ENCODE results near the gene RSRP1. TPM values are rescaled to one million over a fixed set of nuclear protein-coding genes. Genes with fewer than 3 reads are reported as not detected.

Gene RSRP1
- total RNA-seq, 1 donor from 2014 or later: 41.4 TPM

GRCh38 chr1:25201006-25201405 lies 46.2 kb downstream of the RSRP1 start:
- no peak for ATAC-seq
- intact Hi-C loops (cut with DNase I): loop anchor here (10.0 kb wide), 1 partner anchor 96 kb away; no protein-coding TSS in a partner anchor

GRCh38 chr1:25199819-25200620 lies 47.2 kb downstream of the RSRP1 start:
- ATAC-seq (peak; percentile 30), DNase-seq (ENCODE audit: missing footprints) (no peak)
- intact Hi-C loops (cut with DNase I): loop anchor here (10.0 kb wide), 1 partner anchor 95 kb away; no protein-coding TSS in a partner anchor

More at GRCh38 chr1:25201006-25201405, 46.2 kb downstream of the RSRP1 start:
- DNase-seq (ENCODE audit: missing footprints): no peak

GRCh38 chr1:25198663-25199252 lies 48.5 kb downstream of the RSRP1 start:
- DNase-seq (ENCODE audit: missing footprints): peak; percentile 77
- intact Hi-C loops (cut with DNase I): no loop called here

GRCh38 chr1:25197982-25198662 lies 49.1 kb downstream of the RSRP1 start:
- ATAC-seq (no peak), DNase-seq (ENCODE audit: missing footprints) (no peak)
- intact Hi-C loops (cut with DNase I): no loop called here

More at GRCh38 chr1:25198663-25199252, 48.5 kb downstream of the RSRP1 start:
- peak; percentile 70 for ATAC-seq

- intact Hi-C loops (cut with DNase I): no loop called here
- ATAC-seq (no peak), DNase-seq (ENCODE audit: missing footprints) (no peak)
Observed at GRCh38 chr1:25197235-25197975, 49.8 kb downstream of the RSRP1 start.

GRCh38 chr1:25196830-25197229 lies 50.4 kb downstream of the RSRP1 start:
- no peak for DNase-seq (ENCODE audit: missing footprints)
- no peak for ATAC-seq
- intact Hi-C loops (cut with DNase I): no loop called here

GRCh38 chr1:25195835-25196234 lies 51.4 kb downstream of the RSRP1 start:
- intact Hi-C loops (cut with DNase I): no loop called here
- ATAC-seq (no peak), DNase-seq (ENCODE audit: missing footprints) (no peak)

GRCh38 chr1:25194572-25195020 lies 52.7 kb downstream of the RSRP1 start:
- intact Hi-C loops (cut with DNase I): no loop called here
- DNase-seq (ENCODE audit: missing footprints) (no peak), ATAC-seq (peak; percentile 17)

- DNase-seq (ENCODE audit: missing footprints): no peak
- intact Hi-C loops (cut with DNase I): no loop called here
- peak; percentile 2 for ATAC-seq
Observed at GRCh38 chr1:25194054-25194453, 53.2 kb downstream of the RSRP1 start.

- DNase-seq (ENCODE audit: missing footprints) (no peak), ATAC-seq (no peak)
- intact Hi-C loops (cut with DNase I): no loop called here
Observed at GRCh38 chr1:25193229-25193628, 54.0 kb downstream of the RSRP1 start.

Other genes starting within 250 kb of the RSRP1 start
- 34.1 TPM for gene SYF2, start 15.0 kb downstream of the RSRP1 start, total RNA-seq
- gene RHD, start 25.1 kb upstream of the RSRP1 start, total RNA-seq: not detected
- gene TMEM50A, start 90.9 kb upstream of the RSRP1 start, total RNA-seq: 70.5 TPM
- 1.7 TPM for gene RHCE, start 173.4 kb upstream of the RSRP1 start, total RNA-seq
- 13.7 TPM for gene MACO1, start 183.4 kb upstream of the RSRP1 start, total RNA-seq

Data from Right ventricle myocardium inferior (tissue), 1 donor.